ENCODE results near the gene LRRC63.

DNA sequence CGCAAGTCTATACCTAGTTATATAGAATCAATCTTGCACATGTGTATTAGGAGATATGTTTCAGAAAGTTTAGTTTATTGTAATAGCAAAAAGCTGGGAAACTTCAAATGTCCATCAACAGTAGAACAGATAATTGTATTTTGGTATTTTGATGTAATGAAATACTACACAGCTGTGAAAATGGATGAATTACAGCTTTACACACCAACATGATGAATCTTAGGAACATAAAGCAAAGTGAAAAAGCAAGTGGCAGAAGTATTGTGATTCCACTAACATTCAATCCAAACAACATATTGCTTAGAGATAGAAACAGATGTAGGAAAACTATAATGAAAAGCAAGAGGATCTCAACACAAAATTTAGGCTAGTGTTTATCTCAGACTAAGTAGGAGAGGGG is 102.9 kb downstream of the LRRC63 start:
- TF ChIP-seq CBX2 (IDR thresholded peaks at IDR 0.05; ENCODE audit: insufficient read depth, low read length, poor library complexity, severe bottlenecking) (no peak), ZNF274 (IDR thresholded peaks at IDR 0.05; ENCODE audit: borderline replicate concordance, low read depth, low read length) (no peak), TEAD2 (tag; IDR thresholded peaks at IDR 0.05) (no peak), ZNF668 (CRISPR knock-in tag; IDR thresholded peaks at IDR 0.05) (no peak)

All from K562 (cell line).